PC-9 (cell line): ENCODE results near the gene MYO5C. TPM values are rescaled to one million over a fixed set of nuclear protein-coding genes. Genes with fewer than 3 reads are reported as not detected.

Experiments
- BruUV-seq: library from RNA; stranded (reverse); fragments of 400-500 nt; replicated peaks from 2 replicates; lab custom pipeline; 2021; lab: Mats Ljungman, UMichigan
- CTCF ChIA-PET: fragments of 300-600 bp; sonication (Branson Sonifier 250); formaldehyde crosslinking; loops from one replicate; lab custom pipeline; 2022; ENCODE audit warnings: antibody characterized with exemption; lab: Charles Lee
- POLR2A ChIA-PET: fragments of 300-600 bp; sonication (Branson Sonifier 250); formaldehyde crosslinking; loops from one replicate; lab custom pipeline; 2022; ENCODE audit warnings: antibody characterized with exemption; ENCODE audit not compliant: unreplicated experiment; lab: Charles Lee
- DNase-seq, 2 experiments: peaks; one replicate each; pipeline versions ENCODE4 v3.0.0 to v3.0.0-alpha.2; 2015 to 2022; ENCODE audit warnings: mixed read lengths in 1 of 2
- H2AFZ ChIP-seq: fragments of 200-600 bp; sonication (generic); 2 replicates; pipeline ENCODE4 v1.8.1; 2017; ENCODE audit warnings: antibody characterized with exemption
- H3F3A ChIP-seq: fragments of 200-600 bp; sonication (generic); 2 replicates; pipeline ENCODE4 v1.8.1; 2017; ENCODE audit warnings: antibody characterized with exemption, mild to moderate bottlenecking, low read depth; ENCODE audit not compliant: insufficient read depth
- H3K27ac ChIP-seq: fragments of 200-600 bp; sonication (generic); 2 replicates; pipeline ENCODE4 v1.6.1; 2016; ENCODE audit warnings: mixed run types
- H3K27me3 ChIP-seq: fragments of 200-600 bp; sonication (generic); 2 replicates; pipeline ENCODE4 v1.6.1; 2016; ENCODE audit warnings: low read depth, mixed run types; ENCODE audit not compliant: insufficient read depth
- H3K36me3 ChIP-seq: fragments of 200-600 bp; sonication (generic); 2 replicates; pipeline ENCODE4 v1.6.1; 2016; ENCODE audit warnings: low read depth, mixed run types
- H3K4me1 ChIP-seq: fragments of 200-600 bp; sonication (generic); replicated peaks from 2 replicates; pipeline ENCODE4 v1.6.1; 2016; ENCODE audit warnings: mixed run types; ENCODE audit not compliant: insufficient read depth
- H3K4me2 ChIP-seq: fragments of 200-600 bp; sonication (generic); 2 replicates; pipeline ENCODE4 v1.6.1; 2017; ENCODE audit warnings: mixed run types
- H3K4me3 ChIP-seq: fragments of 200-600 bp; sonication (generic); 2 replicates; pipeline ENCODE4 v1.6.1; 2016; ENCODE audit warnings: mixed run types
- H3K79me2 ChIP-seq: fragments of 200-600 bp; sonication (generic); 2 replicates; pipeline ENCODE4 v1.6.1; 2017; ENCODE audit warnings: low read depth, mixed run types
- H3K9me2 ChIP-seq: fragments of 200-600 bp; sonication (generic); 2 replicates; pipeline ENCODE4 v1.8.1; 2017; ENCODE audit warnings: mild to moderate bottlenecking; ENCODE audit not compliant: insufficient read depth
- H3K9me3 ChIP-seq: fragments of 200-600 bp; sonication (generic); 2 replicates; pipeline ENCODE4 v1.8.1; 2016; ENCODE audit warnings: low read depth; ENCODE audit not compliant: insufficient read depth
- H4K20me1 ChIP-seq: fragments of 200-600 bp; sonication (generic); 2 replicates; pipeline ENCODE4 v1.8.1; 2017; ENCODE audit not compliant: insufficient read depth
- CTCF ChIP-seq: fragments of 200-600 bp; sonication (generic); conservative IDR thresholded peaks from 2 replicates; pipeline ENCODE4 v1.6.1; 2017; ENCODE audit warnings: mixed run types, antibody characterized with exemption, mild to moderate bottlenecking, moderate library complexity
- EZH2 ChIP-seq: fragments of 200-600 bp; sonication (generic); IDR thresholded peaks from 2 replicates; pipeline ENCODE4 v1.8.0; 2017; ENCODE audit warnings: antibody characterized with exemption, low read depth
- intact Hi-C: fragments of 100-400 bp; cut with micrococcal nuclease; formaldehyde crosslinking; loops from one replicate; pipeline ENCODE4 v1.10.0; 2022; ENCODE audit not compliant: unreplicated experiment
- total RNA-seq: library from RNA; stranded (reverse); gene quantifications from 2 replicates; pipeline ENCODE4 v1.2.3, GENCODE V29; 2021

MYO5C gene
- total RNA-seq, 1 experiment from 2014 or later = 41.1 TPM

GRCh38 chr15:52278135-52278534, 17.5 kb downstream of the MYO5C start:
- POLR2A ChIA-PET = no interaction called here
- CTCF ChIA-PET = no interaction called here
- no peaks in the 10 kb centered on the region for H3K4me1 ChIP-seq
- TF ChIP-seq EZH2 = no peak
- no peak for TF ChIP-seq CTCF
- BruUV-seq = no TSS peak
- H2AFZ ChIP-seq = no peak overlapping the region
- intact Hi-C loops = no loop called here
- 0 out of 2 replicates have a peak, but pooled peaks cover 1% of the 10 kb centered on the region for H3K79me2 ChIP-seq
- H4K20me1 ChIP-seq = no peaks in the 10 kb centered on the region
- H3K9me3 ChIP-seq = no peaks in the 10 kb centered on the region
- H3K27ac ChIP-seq = no peak overlapping the region
- H3K4me2 ChIP-seq = no peak overlapping the region
- DNase-seq = no peak
- no peaks in the 10 kb centered on the region for H3K27me3 ChIP-seq
- H3K9me2 ChIP-seq = no peaks in the 10 kb centered on the region
- no peak overlapping the region for H3K4me3 ChIP-seq
- H3K36me3 ChIP-seq = peaks cover 3% of the 10 kb centered on the region; the same call in 1 of the 2 replicates
- no peaks in the 10 kb centered on the region for H3F3A ChIP-seq

GRCh38 chr15:52277575-52277974, 18.0 kb downstream of the MYO5C start:
- Histone ChIP-seq H3K36me3 (peaks cover 3% of the 10 kb centered on the region; the same call in 1 of the 2 replicates), H3K27ac (no peak overlapping the region), H3K4me2 (no peak overlapping the region), H2AFZ (no peak overlapping the region), H3K9me2 (no peaks in the 10 kb centered on the region), H3K27me3 (no peaks in the 10 kb centered on the region), H3K79me2 (no peaks in the 10 kb centered on the region), H3F3A (no peaks in the 10 kb centered on the region), H3K4me3 (no peak overlapping the region), H3K9me3 (no peaks in the 10 kb centered on the region), H3K4me1 (no peaks in the 10 kb centered on the region), H4K20me1 (no peaks in the 10 kb centered on the region)
- CTCF ChIA-PET = no interaction called here
- no peak for DNase-seq
- POLR2A ChIA-PET = no interaction called here
- BruUV-seq = no TSS peak
- no peak for TF ChIP-seq EZH2
- no peak for TF ChIP-seq CTCF
- intact Hi-C loops = no loop called here

- BruUV-seq = no TSS peak
- ChIA-PET CTCF (no interaction called here), POLR2A (no interaction called here)
- DNase-seq = no peak
- Histone ChIP-seq H3F3A (no peaks in the 10 kb centered on the region), H3K9me3 (no peaks in the 10 kb centered on the region), H3K27ac (no peak overlapping the region), H3K4me1 (no peaks in the 10 kb centered on the region), H2AFZ (no peak overlapping the region), H3K36me3 (peaks cover 3% of the 10 kb centered on the region; the same call in 1 of the 2 replicates), H3K79me2 (no peaks in the 10 kb centered on the region), H3K9me2 (no peaks in the 10 kb centered on the region), H3K27me3 (no peaks in the 10 kb centered on the region), H3K4me3 (no peak overlapping the region), H4K20me1 (no peaks in the 10 kb centered on the region), H3K4me2 (no peak overlapping the region)
- intact Hi-C loops = no loop called here
- no peak for TF ChIP-seq CTCF
- TF ChIP-seq EZH2 = no peak
These were observed 19.3 kb downstream of the MYO5C start for GRCh38 chr15:52276256-52276770.
